ENCODE measurements around the gene FST.

Gene FST

GRCh38 chr5:53508125-53508524, 27.7 kb downstream of the FST start:
- DNase-seq (ENCODE audit: low read depth) = peak; percentile 33

GRCh38 chr5:53512539-53512938, 32.1 kb downstream of the FST start:
- no peak for TF ChIP-seq CTCF (conservative IDR thresholded peaks at IDR 0.05; ENCODE audit: control insufficient read depth, insufficient read depth, low read depth, low read length)
- DNase-seq (ENCODE audit: low read depth) = no peak
- no peak overlapping the region for H3K4me3 ChIP-seq (ENCODE audit: control insufficient read depth, low read depth, low read length)

More at GRCh38 chr5:53508125-53508524, 27.7 kb downstream of the FST start:
- no peak overlapping the region for H3K4me3 ChIP-seq (ENCODE audit: control insufficient read depth, low read depth, low read length)
- no peak for TF ChIP-seq CTCF (conservative IDR thresholded peaks at IDR 0.05; ENCODE audit: control insufficient read depth, insufficient read depth, low read depth, low read length)

GRCh38 chr5:53515988-53516387, 35.6 kb downstream of the FST start:
- no peak for DNase-seq (ENCODE audit: low read depth)
- no peak for TF ChIP-seq CTCF (conservative IDR thresholded peaks at IDR 0.05; ENCODE audit: control insufficient read depth, insufficient read depth, low read depth, low read length)
- no peak overlapping the region for H3K4me3 ChIP-seq (ENCODE audit: control insufficient read depth, low read depth, low read length)

GRCh38 chr5:53520813-53521212, 40.4 kb downstream of the FST start:
- no peak for DNase-seq (ENCODE audit: low read depth)
- TF ChIP-seq CTCF (conservative IDR thresholded peaks at IDR 0.05; ENCODE audit: control insufficient read depth, insufficient read depth, low read depth, low read length) = no peak
- no peak overlapping the region for H3K4me3 ChIP-seq (ENCODE audit: control insufficient read depth, low read depth, low read length)
